Islet of Langerhans (tissue), 1 donor: ENCODE data around the gene ULK2.
"Not testable (repeated sequence)": the region's sequence is repeated elsewhere in the genome, so short reads cannot be mapped to it uniquely, and the experiment has no call there.

ENCODE experiments used
- FAIRE-seq: peaks from one replicate; lab custom pipeline; 2011; peaks lifted over from hg19 to GRCh38; lab: Jason Lieb, UNC

ULK2 gene

DNA sequence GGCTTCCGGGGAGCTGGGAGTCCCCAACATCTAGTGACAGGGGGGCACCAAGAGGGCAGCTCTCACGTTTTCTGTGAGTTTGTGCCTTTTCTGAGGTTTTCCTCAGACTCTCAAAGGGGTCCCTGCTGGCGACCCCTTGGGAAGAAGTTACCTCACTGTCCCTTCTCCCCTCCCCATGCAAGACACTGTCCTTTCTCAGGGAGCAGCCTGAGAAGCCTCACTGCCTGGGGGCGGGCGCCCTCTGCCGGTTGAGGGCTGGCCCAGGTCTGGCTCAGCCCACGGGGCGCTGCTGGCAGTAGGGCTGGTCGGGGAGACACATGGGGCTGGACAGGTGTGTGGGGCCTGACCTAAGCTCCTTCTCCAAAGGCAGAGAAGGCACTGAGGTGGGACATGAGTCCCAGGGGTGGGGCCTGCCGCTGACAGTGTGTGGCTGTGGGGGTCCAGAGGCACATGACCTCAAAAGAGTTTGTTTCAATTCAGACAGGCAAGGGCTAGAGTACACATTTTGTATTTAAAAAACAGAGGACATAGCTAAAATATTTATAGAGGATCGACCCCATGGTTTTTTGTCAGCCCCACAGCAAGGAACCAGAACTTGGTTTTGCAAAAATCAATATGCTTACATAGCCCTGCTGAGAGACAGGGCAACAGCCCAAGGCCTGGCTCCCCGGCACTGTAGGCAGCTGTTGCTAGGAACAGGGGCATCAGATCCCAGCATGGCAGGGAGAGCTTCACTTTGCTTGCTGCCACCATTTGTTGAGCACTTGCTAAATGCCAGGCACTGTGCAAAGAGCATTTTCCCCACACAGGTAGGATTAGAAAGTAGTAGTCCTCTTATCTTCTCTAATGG is 101.1 kb downstream of the ULK2 start:
- FAIRE-seq = no peak

DNA sequence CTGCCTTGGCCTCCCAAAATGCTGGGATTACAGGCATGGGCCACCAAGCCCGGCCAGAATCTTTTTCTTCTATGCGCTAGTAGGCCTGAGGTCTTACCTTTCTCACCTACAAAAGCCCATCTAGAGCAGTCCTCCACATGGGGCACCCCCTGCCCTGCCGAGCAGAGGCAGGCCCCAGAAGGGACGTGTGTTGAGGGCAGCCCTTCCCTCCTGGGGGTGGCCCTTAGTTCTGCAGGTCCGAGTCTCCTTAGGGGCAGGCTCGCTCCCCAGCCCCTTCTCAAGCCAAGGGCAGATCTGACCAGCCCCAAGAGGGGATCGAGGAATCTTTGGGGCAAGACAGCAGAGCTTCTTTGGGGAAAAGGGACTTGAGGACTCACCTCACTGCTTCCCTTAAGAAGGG is 101.7 kb downstream of the ULK2 start:
- no peak for FAIRE-seq

DNA sequence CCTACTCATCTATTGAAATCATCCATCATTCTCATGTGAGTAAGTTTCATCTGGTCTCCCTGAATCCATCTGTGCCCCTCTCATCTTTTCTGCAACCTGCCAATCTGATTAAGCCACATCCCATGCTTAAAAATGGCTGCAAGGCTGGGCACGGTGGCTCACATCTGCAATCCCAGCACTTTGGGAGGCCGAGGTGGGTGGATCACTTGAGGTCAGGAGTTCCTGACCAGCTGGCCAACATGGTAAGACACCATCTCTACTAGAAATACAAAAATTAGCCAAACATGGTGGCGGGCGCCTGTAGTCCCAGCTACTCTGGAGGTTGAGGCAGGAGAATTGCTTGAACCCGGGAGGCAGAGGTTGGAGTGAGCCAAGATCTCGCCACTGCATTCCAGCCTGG is 103.7 kb downstream of the ULK2 start:
- not testable (repeated sequence) for FAIRE-seq

DNA sequence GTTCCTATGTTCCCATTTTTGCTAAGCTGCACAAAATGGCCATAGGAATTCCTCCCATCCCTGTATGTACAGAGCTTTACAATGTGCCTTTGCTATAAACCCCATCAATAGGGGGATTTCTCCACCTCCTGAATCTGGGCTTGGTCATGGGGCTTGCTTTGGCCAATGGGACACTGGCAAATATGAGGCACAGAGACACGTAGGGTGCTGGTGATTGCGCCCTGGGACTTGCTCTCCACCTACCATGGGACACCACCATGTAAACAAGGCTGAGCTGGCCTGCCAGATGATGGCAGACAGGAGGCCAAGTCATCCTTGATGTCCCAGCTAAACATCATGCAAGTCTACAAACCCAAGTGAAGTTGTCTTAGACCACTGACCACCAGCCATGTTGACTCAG is 104.3 kb downstream of the ULK2 start:
- no peak for FAIRE-seq

DNA sequence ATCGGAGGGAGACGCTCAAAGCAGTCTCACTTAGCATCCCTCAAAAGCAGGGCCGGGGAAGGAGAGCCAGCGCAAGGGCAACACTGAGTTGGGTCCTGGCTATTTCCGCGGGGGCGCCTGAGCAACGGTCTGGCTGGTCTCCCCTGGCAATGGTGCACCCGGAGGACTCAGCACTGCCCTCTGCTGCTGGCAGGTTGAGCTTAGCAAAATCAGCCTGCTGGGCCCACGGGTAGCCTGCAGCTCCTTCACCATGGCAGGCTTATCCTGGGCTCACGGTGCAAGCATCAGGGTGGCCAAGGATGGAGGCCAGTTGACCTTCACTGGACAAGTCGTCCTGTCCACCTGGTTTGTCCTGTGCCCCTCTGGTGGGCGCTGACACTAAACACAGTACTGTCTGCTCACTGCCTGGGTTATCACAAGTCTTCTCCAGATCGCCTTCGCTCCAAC is 105.2 kb downstream of the ULK2 start:
- no peak for FAIRE-seq

DNA sequence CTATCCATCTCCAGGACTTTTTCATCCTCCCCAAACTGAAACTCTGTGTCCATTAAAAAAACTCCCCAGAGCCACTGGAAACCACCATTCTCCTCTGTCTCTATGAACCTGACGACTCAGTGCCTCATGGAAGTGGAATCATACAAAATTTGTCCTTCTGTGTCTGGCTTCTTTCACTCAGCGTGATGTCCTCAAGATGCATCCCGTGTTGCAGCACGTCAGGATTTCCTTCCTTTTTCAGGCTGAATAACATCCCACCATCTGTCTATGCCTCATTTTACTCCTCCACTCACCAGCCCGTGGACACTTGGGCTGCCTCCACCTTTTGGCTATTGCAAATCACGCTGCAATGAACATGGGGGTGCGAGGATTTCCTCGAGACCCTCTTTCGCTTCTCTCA is 107.0 kb downstream of the ULK2 start:
- FAIRE-seq = no peak

DNA sequence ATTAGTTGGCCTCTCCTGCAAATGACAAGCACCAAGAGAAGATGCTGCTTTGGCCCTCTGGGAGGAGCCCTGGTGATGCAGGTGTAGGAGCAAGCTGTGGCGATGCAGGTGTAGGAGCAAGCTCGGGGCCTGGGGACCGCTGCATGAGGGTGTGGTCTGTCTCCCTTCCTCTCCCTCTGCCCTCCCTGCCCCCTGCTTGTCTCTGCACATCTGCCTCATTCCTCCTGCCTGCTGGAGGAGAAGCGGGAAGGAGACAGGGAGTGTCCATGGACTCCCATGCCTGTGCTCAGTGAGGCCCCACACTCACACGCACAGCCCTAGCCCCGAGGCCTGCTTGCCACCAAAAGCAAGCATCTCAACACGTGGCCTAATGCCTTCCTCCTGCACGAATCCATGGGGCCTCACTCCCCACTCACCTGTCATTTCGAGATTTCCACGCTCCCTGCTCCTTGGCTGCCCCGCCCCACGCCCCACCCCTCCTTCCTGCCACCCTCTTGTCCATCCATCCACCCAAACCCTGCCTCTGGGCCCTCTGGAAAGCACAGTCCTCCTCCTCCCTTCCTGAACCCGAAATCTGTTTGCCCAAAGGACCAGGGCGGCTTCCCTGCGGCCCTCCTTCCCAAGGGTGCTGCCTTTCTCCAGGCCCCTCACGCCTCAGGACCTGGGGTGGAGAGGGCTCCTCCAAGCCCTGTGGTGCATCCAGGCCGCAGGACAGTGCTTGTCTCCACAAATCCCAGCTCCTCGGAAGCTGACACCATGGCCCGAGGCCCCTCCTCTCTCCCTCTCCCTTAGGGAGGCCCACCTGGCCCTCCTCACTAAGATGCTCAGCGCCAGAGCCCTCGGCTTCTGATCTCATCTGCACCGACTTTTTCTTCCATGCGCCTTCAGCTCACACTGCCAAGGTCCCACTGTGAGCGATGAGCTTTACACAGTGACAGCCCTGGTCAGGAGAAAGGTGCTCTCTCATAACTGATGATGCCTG is 107.9 kb downstream of the ULK2 start:
- no peak for FAIRE-seq

DNA sequence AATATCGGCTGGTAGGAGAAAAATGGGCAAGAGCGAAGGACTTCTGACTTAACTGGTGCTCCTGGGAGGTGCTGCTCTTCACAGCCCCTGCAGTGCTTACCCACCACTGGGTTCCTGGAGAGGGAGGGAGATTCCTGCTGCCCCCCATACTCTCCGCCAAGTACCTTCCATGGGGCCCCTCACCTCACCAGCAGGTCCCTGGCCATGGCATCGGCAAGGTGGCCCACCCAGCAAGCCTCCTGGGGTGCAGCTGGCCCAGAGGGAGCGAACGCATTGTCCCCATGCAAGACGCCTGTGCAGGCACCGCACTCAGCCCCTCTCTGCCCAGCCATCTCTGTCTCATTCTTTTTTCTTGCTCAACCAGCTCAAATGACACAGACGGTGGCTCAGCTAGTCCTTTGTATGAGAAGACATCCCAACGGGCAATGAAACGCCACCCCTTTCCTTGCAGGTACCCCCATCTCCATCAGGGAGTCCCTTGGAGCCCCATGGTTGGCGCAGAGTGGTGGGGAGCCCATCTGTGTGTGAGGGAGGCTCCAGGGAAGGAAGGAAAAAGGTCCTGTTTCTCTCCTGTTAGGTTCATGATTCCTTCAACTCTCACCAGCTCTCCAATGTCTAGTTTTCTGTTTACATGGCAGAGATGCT is 110.1 kb downstream of the ULK2 start:
- FAIRE-seq = no peak

DNA sequence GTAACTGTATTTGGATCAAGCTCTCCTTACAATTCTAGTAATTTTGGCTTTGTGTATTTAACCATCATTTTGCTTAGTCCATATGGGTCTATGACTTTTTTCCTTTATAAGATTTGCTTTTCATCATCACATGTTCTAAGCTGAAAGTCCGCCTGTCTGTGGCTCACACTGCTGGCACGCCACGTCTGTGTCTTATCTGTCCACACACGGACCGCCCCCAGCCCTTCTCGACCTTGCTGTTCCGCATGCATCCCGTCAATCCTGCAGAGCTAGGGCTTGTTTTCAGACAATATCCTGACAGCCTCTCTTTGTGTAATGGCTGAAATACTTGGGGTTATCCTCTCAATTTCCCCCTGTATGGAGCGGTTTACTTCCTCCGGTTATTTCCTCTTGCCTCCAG is 111.2 kb downstream of the ULK2 start:
- FAIRE-seq = no peak

DNA sequence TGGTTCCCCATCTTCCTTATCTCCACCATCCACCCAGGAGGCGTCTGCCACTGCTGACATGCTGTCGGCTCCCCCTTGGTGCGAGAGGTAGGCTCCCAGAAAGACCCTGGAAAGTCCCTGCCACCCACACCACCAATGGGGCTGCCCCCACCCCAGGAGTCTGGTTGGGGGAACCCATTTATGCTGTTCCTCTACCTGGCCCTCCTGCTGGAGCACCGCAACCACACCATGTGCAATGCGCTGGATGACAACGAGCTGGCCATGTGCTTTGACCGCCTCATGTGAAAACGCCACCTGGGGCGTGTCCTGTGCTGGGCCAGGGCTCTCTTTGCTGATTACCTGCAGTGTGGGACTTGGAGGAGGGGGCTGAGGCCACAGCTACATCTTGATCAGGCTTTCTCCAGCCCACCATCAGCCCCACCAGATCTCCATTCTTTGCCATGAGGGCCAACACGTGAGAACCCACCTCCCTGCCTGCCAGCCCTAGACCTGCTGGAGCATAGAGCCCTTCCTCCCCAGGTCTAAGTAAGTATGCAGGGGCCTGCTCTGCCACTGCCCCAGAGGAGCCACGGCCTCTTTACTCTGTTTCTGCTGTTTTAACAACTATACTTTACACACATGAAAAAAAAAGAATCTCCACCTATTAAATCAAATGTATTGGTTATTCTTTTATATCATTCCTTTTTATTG is 111.8 kb downstream of the ULK2 start:
- FAIRE-seq = no peak

DNA sequence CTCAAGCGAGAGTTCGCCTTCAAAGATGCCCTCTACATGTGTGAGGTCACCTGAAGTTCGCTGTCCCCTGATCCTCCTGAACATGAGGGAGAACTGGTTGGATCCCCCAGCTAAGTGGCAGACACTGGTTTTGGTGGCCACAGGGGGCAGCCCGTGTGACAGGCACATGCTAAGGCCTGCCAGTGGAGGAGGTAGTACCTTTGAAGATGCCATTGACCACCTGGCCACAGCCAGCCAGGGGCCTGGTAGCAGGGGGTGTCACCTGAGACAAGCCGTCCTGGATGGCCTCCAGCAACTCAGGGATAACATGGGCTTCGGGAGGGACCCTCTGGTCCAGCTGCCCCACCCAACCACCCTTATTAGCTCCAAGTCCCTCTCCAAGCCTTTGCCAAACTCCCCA is 112.3 kb downstream of the ULK2 start:
- FAIRE-seq = no peak

DNA sequence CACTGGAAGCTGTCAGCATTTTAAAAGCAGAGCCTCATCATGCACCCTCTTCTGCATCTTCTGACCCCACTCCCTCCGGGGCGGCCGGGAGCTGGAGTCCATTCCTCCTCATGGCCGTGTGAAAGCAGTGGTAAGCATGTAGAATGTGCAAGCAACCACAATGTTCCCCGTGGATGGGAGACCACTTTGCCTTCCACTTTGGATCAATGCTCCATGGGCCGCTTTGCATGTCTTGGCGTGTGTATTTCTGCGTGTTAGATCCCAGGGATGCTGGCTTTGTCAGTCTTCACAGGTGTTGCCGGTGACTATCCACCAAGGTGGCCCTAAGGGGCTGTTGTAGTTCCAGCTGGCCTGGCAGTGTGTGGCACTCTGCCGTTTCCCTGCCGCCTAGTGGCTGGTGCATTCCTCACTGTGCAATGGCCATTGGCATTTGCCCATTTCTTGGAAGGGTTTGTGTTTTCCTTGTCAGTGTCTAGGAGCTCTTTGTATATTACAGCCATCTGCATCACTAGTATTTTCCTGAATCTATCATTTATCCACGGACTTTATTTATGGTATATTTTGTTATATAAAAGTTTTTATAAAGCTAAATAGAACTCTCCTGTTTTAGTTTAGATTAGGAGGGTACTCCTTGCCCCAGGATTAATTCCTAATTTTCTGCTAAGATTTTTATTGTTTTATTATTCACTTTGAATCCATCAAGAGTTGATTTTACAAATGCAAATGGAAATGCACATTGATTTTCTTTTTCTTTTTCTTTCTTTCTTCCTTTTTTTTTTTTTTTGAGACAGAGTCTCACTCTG is 113.9 kb downstream of the ULK2 start:
- no peak for FAIRE-seq

DNA sequence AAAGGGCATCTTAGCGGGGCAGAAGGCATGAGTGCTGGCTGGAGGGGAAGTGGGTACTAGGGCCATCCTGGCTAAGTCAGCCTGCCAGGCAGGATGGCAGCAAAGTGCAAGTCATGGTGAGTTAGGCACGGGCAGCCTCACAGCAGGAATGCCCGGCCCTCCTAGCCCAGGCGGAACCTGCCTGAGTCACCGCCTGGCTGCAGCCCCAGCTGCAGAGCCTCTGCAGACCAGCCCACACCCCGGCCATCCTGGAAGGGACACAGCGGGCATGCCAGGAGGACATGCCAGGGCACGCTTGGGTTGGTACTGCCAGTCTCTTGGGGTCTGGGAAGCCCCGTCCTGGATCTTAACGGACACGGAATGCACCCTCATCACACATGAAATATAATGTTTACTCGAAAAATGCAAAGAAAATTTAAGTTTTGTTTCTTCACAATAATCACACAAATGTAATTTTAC is 114.7 kb downstream of the ULK2 start:
- no peak for FAIRE-seq

DNA sequence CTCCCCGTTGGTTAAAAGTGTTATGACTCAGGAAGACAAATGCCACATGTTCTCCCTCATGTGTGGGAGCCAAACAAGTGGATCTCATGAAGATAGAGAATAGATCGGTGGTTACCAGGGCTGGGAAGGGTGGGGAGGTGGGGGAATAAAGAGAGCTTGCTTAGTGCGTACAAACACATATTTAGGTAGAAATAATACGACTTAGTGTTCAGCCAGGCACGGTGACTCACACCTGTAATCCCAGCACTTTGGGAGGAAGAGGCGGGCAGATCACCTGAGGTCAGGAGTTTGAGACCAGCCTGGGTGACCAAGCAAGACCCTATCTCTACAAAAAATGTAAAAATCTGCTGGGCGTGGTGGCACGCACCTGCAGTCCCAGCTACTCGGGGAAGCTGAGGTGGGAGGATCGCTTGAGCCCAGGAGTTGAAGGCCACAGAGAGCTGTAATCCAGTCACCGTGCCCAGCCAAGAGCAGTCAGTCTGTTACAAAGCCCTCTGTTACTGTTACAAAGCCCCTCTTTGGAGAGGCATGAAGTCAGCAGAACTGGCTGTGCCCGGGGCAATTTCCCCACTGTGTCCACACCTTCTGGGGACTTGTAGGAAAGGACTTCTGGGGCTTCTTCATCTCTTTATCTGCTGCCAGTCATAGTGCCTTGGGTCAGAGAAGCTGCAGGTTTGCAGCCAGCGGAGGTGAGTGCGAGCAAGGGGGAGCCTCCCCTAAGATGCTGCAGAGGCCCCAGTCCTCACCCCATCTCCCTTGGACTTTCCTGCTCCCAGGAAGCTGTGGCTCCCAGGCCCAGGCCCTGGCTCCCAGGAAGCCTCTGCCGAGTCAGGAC is 115.3 kb downstream of the ULK2 start:
- FAIRE-seq = no peak

DNA sequence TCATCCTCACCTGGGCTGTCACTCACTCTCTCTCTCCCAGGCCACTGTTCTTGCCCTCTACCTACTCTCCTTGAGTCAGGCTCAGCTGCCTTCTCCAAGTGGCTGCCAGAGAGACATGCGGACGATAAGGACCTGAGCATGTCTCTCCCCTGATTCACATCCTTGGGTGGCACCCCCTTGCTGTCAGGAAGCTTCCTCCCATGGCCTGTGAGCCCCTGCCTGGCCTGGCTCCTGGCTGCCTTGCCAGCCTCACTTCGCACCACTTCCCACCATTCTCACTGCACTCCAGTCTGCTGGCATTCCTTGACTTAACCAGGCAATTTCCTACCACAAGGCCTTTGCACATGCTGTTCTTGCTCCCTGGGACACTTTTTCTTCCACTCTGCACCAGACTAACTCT is 116.9 kb downstream of the ULK2 start:
- no peak for FAIRE-seq

DNA sequence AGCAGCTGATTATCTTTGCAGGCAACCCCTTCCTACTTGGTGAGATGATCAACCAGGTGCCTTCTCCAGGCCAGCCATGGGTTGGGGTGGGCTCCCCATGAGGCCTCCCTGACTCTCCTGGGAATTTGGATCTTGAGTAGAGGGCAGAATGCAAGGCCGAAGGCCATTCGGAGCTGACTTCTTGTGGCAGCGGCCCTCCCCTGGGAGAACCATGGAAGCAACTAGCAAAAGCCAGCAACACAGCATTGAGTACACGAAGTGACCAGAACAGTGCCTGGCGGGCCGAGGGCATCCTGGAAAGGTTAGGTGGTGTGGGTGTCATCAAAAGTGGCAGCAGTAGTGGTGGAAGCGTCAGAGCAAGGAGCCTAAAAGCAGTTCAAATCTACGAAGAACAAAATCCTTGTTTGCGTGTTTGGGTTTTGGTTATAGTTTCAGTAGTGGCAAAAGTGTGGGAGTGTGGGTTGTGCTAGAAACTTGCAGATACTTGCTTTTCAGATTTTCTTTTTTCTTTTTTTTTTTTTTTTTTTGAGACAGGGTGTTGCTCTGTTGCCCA is 117.6 kb downstream of the ULK2 start:
- no peak for FAIRE-seq

DNA sequence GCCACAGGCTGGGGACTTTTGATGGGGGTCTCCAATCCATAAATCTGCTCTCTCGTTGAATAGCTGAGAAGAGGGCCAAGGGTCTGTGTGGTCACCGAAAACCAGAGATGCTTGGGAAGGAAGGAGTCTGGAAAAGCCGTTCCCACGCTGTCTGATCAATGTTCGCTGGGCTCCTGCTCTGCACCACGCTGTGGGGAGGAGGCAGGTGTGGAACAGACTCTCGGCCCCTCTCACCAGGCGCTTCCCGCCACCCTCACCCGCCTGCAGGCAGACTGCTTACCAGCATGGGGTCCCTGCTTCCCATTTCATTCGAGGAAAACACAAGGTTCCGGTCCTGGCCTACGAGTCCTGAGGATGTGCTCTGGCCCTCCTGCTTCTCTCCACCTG is 118.9 kb downstream of the ULK2 start:
- FAIRE-seq = no peak

DNA sequence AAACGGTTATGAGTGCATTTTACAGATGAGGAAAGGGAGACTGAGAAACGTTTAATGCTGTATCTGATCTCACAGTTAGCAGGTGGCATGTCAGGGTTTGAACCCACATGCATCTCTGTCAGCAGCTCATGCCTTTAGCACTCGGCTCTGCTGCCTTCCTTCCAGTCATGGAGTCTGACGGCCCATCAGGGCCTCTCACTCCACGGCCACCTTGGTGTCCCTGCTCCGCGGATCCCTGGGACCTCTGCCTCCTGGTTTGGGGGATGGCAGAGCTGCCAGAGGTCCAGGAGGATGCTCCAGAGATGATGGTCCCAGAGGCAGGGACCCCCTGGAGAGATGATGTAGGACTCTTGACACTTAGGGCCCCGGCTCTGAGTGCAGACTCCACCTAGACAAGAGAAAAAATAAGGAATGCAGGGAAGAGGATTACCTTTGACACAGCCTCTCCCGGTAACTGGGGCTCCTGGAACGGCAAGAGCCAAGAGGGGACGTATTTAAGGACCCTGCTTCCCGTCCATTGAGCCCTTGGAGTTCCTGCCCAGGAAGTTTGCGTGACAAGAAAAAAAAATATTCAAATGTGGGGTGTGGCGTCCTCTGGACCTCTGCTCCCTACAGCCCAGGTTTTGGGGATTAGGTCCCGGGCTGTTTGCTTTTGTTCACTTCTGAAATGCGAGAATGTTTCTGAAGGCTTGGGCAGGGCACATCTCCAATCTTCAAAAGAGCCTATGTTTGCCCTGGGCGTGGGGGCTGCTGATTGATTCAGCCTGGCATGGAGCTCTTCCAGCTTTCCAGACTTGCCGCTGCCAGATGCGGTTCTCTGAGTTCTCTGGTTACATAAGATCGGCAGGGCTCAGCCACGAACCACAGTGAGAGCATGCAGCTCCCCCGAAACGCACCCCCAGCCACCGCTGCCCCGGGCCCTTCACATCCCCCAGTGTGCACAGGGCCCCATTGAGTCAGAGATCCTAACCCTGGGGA is 119.6 kb downstream of the ULK2 start, which contains the start of gene ALDH3A1:
Gene ALDH3A1, minus strand, starts transcription at position 470 of the 978 bp plus-strand sequence. CDS start 3,169 bp downstream, outside the sequence.
- FAIRE-seq = no peak
